ENCODE data around the gene HOXA11. TPM values are rescaled to one million over a fixed set of nuclear protein-coding genes. Genes with fewer than 3 reads are reported as not detected.

The HOXA11 gene
- total and polyA plus RNA-seq, 12 donors: 0.13 to 3.0 (median 1.2) TPM; not detected in 2

DNA sequence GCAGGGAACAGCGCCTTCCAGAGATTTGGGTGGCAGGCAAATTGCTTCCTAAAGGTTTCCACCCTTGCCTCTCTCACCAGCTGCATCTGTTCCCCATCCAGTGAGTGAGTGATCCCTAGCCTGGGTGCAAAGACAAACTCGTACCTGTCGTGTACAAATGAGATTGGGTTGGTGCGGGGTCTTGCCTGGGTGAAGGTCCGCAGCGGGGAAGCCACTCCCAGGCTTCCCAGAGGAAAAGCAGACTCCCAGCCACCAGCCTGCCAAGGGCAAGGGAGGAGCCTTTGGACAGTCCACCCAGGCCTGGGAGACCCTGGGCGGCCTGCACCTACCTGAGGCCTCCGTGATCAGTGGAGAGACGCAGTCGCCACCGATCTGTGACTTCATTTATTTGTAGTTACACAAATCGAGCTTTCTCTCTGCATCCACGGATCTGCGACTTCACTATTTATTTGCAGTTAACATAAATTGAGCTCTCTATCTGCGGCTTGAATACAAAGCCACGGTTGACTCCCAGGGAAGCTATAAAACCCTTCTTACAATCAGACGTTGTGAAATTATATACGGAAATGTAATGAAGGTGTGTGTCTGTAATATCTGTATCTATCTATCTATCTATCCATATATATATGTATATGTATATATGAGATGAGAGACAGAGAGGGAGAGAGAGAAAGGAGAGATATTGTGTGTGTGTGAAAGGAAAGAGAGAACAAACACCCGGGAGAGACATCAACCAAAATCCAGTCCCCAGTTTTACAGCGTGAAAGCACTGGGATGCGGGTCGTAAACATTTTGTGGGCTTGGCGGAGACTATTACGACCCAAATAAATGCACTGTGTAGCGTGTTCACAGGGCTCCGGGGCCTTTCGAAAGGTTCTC is 25.5 kb downstream of the HOXA11 start:
- DNase-seq: peak in 3 of 7 donors; percentile 17 to 48 (median 18)
- H3K4me3 ChIP-seq: no peak overlapping the region
- peaks cover under 1% of the 10 kb centered on the region for H3K27me3 ChIP-seq
- peaks cover 12 to 26% of the 10 kb centered on the region in 2 donors for H3K4me1 ChIP-seq (replicated peaks in 1 of 2)
- intact Hi-C loops (cut with DNase I): loop anchor here (5.0 to 10.0 kb wide), 4 partner anchors 785 to 1275 kb away; no protein-coding TSS in a partner anchor
- TF ChIP-seq, protein P1, sequence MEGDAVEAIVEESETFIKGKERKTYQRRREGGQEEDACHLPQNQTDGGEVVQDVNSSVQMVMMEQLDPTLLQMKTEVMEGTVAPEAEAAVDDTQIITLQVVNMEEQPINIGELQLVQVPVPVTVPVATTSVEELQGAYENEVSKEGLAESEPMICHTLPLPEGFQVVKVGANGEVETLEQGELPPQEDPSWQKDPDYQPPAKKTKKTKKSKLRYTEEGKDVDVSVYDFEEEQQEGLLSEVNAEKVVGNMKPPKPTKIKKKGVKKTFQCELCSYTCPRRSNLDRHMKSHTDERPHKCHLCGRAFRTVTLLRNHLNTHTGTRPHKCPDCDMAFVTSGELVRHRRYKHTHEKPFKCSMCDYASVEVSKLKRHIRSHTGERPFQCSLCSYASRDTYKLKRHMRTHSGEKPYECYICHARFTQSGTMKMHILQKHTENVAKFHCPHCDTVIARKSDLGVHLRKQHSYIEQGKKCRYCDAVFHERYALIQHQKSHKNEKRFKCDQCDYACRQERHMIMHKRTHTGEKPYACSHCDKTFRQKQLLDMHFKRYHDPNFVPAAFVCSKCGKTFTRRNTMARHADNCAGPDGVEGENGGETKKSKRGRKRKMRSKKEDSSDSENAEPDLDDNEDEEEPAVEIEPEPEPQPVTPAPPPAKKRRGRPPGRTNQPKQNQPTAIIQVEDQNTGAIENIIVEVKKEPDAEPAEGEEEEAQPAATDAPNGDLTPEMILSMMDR (IDR thresholded peaks at IDR 0.05): no peak
- no peak for TF ChIP-seq POLR2A (IDR thresholded peaks at IDR 0.05)
- H3K9me3 ChIP-seq (replicated peaks in 1 of 3): no peaks in the 10 kb centered on the region
- 84 to 86% (median 85%) methylated on average over 27 of the region's 27 CpGs for WGBS, 4 donors
- peak overlapping the region in 1 of 5 donors; percentile 14 for H3K27ac ChIP-seq
- no peaks in the 10 kb centered on the region for H3K36me3 ChIP-seq (replicated peaks in 1 of 2)

DNA sequence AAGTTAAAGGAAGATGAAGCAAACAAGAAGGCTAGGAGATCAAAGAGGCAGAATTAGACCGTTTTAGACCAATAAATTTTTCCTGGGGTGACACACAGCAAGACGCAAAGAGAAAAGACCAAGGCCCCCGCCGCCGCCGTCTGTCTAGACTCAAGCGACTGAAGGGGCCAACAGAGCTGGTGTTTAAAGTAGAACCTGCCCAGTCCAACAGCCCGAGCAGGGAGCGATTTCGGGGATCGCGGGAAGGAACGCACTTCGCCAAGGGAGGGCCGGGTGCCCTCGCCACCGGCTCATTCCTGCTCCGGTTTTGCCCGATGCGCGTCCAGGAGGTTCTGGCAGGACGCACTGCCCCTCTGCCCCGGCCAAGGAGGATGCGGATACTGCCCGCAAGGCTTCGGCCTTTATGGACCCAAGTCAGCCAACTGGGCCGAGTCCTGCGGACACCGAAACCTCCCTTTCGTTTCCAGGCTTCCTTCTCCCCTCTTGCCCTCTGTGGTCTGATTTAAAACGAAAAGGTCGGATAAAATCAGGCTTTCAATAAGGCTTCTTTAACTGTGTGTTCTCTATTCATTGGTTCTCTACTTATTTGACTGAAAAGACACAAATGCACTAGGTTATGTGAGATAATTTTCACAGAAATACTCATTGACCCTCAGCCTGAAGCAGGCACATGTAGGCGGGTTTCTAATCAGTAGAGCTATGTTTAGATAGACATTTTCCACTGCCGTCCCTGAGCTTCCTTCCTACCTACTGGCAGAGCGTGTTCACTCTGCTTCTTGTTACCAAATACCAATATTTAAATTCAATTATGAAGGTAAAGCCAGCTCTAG is 26.4 kb downstream of the HOXA11 start:
- Histone ChIP-seq H3K36me3 (replicated peaks in 1 of 2) (no peaks in the 10 kb centered on the region), H3K27ac (peak overlapping the region in 1 of 5 donors; percentile 14), H3K9me3 (replicated peaks in 1 of 3) (no peaks in the 10 kb centered on the region), H3K27me3 (no peaks in the 10 kb centered on the region), H3K4me1 (replicated peaks in 1 of 2) (peaks cover 12 to 25% of the 10 kb centered on the region in 2 donors), H3K4me3 (no peak overlapping the region)
- DNase-seq: peak in 3 of 7 donors; percentile 4 to 50 (median 17)
- 75 to 90% (median 78%) methylated on average over 35 of the region's 35 CpGs for WGBS, 4 donors
- intact Hi-C loops (cut with DNase I): no loop called here
- TF ChIP-seq, protein P1 (IDR thresholded peaks at IDR 0.05): no peak
- TF ChIP-seq POLR2A (IDR thresholded peaks at IDR 0.05): no peak

DNA sequence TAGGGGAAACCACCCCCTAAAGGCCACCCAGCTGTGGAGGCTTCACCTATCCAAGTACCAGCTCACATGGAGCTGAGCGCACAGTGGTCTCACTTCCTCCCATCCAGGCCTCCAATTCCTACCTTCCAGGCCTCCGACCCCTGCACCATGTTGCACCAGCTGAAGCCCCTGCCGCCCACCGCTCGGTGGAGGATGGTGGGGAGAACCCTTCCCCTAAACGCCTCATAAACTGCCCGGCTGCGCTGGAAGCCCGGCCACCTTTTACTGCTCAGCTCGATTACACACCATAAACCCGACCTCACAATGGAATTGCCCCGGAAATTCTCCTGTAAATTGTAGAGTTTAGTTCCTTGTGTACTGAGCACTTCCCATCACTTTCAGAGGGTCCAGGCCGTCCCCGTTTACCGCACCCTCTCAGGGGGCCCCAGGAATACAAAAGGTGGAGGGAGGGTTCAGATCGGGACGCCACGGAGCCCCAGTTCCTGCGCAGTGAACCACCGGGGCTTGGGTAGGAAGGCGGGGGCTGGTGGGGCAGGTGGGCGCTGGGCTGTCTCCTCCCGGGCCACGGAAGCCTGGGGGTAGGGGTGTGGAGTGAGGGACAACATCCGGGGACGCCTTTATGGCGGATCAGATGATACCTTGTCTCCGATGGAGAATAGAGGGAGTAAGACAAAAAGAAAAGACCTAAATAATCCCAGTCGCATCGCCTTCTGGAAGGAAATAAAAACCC is 27.2 kb downstream of the HOXA11 start:
- 72 to 84% (median 76%) methylated on average over 30 of the region's 30 CpGs for WGBS, 4 donors
- TF ChIP-seq, protein P1 (IDR thresholded peaks at IDR 0.05): no peak
- TF ChIP-seq POLR2A (IDR thresholded peaks at IDR 0.05): no peak
- no peak overlapping the region for H3K27ac ChIP-seq

More for the DNA sequence above, 27.2 kb downstream of the HOXA11 start:
- Histone ChIP-seq H3K27me3 (no peaks in the 10 kb centered on the region), H3K36me3 (replicated peaks in 1 of 2) (no peaks in the 10 kb centered on the region), H3K4me1 (replicated peaks in 1 of 2) (peaks cover 12 to 25% of the 10 kb centered on the region in 2 donors), H3K9me3 (replicated peaks in 1 of 3) (no peaks in the 10 kb centered on the region), H3K4me3 (no peak overlapping the region)
- intact Hi-C loops (cut with DNase I): no loop called here
- peak in 4 of 7 donors; percentile 7 to 45 (median 20) for DNase-seq

Measured in adrenal gland (tissue), 12 donors.